Activated CD8-positive, alpha-beta memory T cell treated with anti-CD3 and anti-CD28 coated beads for 24 hours (primary cell): ENCODE measurements around the gene TMEM150B.

Experiments used
- DNase-seq: peaks from one replicate; pipeline ENCODE4 v3.0.0-alpha.2; 2020

Gene TMEM150B, protein sequence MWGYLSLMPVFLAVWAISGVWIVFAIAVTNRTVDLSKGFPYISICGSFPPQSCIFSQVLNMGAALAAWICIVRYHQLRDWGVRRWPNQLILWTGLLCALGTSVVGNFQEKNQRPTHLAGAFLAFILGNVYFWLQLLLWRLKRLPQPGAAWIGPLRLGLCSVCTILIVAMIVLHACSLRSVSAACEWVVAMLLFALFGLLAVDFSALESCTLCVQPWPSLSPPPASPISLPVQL

DNA sequence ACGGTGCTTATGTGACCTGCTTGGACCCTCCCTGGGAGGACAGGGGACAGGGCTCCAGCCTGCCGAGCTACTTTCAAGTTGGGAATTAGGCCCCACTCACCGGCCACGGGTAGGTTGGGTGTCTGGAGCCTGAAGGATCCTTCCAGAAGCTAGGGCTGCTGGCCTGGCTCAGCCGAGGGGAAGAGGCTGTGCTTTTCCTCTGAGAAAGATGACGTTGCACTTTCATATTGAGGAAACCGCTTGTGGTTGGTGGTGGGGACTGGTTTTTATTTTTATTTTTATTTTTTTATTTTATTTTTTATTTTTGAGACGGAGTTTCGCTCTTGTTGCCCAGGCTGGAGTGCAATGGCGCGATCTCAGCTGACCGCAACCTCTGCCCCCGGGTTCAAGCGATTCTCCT lies at the start of gene TMEM150B:
Gene TMEM150B, minus strand, starts transcription at position 170 of the 400 bp plus-strand sequence. CDS start 4,305 bp downstream, outside the sequence.
- no peak for DNase-seq

DNA sequence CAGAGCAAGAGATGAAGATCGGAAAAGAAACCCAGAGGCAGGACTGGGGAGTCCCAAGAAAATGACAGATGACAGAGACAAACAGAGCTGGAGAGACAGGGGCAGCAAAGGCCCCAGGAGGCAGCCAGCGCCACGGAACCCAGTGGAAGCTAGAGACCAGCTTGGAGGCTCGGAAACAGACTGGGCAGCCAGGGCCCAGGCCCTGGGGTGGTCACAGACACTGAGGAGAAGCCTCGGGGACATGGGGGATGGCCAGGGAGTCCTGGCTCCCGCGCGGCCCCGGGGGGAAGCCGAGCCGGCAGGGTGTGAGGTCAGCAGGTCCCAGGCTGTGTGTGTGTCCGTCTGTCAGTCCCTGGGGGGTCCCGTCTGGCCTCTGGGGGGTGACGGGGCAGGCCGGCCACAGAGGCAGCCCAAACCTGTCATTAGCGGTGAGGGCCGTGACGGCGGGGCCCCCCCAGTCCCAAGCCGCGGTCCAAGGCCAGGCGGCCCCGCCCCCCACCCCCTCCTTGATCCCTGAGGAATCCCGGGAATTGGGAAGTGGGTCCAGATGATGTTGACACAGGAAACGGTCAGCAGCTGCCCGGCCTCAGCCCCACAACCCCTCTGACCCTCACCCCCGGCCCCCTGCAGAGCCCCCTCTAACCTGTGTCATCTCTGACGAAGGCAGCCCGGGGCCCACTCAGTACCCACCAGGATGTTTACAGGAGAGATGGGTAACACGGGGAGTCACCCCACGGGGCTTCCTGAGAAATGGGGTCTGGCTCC lies 49.0 kb upstream of the TMEM150B start:
- no peak for DNase-seq

DNA sequence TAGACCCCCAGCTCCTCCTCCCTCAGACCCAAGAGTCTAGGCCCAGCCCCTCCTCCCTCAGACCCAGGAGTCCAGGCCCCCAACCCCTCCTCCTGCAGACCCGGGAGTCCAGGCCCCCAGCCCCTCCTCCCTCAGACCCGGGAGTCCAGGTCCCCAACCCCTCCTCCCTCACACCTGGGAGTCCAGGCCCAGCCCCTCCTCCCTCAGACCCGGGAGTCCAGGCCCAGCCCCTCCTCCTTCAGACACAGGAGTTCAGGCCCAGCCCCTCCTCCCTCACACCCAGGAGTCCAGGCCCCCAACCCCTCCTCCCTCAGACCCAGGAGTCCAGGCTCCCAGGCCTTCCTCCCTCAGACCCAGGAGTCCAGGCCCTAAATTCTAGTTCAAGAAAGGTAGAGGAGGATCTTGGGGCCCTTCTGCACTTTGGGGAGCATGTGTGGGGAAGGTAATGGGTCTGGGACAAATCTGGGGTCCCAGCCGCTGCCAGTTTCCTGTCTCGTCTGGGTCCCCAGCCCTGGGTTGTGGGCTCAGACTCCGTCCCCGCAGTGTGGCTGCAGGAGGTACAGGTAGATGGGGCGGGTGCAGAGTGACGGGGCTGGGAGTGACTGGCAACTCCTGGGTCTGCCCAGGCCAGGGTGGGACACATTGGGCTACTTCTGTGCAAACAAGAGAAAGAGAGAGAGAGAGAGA lies 48.3 kb upstream of the TMEM150B start:
- DNase-seq: no peak

DNA sequence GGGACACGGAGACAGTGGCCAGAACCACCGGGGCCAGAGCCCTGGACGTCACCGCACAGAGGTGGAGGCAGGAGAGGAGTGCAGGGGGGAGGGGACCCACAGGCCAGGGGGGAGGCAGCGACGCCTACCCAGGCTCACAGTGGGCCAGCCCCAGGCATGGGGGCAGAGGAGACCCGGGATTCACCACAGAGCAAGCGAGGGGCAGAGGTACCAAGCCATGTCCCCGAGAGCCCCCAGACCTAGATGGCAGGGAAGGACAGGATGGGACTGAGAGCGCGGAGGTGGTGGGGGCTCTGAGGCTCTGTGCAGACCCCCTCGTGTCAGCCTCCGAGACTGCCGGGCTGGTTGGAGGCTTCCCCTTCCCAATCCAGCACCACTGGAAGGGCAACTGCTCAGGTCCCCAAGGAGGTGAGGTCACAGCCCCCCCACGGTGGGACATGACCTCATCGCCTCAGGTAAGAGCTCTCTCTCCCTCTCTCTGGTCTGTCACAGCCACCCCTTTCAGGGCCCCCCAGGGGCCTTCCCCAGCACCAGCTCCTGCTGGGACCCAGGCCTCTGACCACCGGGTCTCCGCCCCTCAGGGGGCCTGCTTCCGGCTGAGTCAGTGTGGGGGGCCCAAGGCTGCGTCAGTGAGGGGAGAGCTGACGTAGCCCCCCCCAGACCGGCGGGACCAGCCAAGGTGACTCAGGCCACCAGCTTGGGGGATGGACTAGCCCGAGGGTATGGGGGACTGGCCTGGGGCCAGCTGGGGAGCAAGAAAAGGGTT lies 47.4 kb upstream of the TMEM150B start:
- peak; percentile 60 for DNase-seq

DNA sequence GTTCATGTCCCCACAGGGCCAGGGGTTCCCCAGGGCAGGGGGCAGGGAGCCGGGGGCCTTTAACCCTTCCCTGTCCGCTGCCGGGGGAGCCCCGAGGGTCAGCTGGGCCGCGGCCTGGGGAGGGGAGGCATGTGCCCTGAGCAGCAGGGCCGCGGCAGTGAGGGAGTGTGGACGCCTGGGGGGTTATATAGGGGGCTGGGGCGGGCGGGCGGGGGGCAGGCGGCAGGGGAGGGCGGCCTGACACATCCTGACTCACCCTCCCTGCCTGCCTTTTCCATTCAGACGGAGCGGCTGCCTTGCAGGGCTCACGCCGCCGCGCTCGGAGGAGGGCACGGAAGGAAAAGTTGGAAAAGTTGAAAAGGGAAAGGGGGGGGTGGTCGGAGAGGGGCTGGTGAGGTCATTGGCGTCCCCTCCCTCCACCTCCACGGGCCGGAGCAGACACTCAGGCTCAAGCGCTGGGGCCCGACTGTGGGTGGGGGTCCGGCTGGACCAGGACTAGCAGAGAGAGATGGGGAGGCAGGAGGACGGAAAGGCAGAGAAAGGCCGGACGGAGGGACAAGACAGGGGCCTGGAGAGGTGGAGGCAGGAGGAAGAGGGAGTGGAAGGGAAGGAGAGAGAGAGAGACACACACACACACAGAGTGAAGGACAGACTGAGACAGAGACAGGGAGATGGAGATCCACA lies 45.3 kb upstream of the TMEM150B start, which contains the start of gene IL11:
Gene IL11, minus strand, starts transcription at position 159 of the 684 bp plus-strand sequence. Its CDS starts 153 bp downstream, at position 6.
- DNase-seq: no peak

DNA sequence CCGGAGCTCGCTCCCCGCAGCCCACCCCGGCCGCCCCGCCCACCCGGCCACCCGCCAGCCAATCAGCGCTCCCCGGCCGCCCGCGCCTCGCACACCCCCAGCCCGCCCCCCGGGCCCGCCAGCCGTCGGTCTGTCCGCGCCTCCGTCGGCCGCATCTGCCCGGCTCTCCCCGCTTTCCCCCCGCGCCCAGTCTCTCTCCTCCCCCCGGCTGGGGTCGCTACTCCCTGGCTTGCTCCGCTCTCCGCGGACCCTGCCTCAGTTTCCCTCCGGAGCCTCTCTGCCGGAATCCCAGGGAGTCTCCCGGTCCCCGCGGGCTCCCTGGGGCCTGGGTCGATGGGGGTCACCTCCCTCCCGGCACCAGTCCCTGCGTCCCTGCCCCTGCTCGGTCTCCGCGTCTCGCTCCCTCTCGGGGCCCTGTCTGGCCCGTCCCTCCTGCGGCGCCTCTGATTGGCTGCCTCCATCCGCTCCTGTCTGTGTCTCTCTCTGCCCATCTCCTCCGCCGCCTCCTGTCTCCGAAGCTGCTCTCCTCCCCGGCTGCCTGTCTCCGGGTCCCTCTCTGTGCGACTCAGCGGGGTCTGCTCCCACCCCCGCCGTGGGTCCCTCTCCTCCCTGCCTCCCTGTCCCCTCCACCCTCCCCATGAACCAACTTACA lies 44.6 kb upstream of the TMEM150B start:
- peak; percentile 71 for DNase-seq

DNA sequence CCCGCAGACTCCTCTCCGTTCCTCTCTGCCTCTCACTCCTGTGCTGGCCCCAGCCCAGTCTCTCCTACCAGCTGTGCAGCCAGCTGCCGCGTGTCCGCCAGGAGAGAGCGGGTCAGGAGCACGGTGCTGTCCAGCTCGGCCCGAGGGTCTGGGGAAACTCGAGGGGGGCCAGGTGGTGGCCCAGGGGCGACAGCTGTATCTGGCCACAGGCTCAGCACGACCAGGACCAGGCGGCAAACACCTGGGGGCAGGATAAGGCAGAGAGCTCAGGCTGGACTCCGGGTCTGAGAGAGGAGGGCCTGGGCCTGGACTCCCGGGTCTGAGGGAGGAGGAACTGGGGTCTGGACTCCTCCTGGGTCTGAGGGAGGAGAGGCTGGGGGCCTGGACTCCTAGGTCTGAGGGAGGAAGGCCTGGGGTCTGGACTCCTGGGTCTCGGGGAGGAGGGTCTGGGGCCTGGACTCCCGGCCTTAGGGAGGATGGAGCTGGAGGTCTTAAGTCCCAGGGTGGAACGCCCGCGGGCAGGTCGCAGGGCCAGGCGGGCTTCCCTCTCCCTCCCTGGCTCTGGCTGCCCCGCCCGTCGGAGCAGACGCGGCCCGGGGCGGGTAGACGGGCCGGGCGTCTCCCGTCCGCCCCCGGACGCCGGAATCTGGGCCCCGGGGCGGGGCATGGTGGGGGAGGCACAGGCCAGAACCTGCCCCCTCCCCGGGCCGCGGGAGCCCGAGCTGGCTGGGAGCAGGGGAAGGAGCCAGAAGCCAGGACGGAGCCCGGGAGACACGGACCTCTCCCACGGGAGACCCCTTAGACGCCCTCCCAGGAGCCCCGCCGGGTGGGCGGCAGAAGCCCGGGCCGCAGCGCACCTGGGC lies 43.8 kb upstream of the TMEM150B start:
- DNase-seq: peak; percentile 68

DNA sequence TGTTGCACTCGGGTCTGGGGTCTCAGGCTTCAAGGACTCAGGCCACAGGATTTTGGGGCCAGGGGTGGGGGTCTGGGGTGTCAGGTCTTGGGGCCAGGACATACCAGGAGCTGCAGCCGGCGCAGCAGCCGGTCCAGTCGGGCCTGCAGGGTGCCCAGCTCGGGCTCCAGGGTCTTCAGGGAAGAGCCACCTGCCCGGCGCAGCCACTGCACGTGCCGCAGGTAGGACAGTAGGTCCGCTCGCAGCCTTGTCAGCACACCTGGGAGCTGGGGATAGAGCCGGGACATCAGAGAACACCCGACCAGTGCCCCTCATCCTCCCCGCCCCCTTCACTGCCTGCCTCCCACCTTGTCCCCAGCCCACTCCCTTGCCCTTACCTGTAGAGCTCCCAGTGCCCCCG lies 43.0 kb upstream of the TMEM150B start:
- no peak for DNase-seq

DNA sequence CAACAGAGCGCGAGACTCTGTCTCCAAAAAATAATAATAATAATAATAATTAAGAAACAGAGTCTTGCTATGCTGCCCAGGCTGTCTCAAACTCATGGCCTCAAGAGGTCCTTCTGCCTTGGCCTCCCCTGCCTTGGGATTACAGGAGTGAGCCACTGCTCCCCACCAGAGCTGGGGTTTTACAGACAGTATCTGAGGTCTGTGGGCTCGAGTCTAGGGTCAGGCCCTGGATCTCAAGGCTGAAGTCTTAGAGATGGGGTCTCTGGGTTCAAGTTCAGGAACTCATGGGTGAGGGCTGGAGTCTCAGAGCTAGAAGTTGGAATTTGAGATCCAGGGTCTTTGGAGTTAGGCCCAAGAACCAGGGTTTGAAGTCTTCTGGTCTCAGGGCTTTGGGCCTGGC lies 41.6 kb upstream of the TMEM150B start:
- DNase-seq: no peak

DNA sequence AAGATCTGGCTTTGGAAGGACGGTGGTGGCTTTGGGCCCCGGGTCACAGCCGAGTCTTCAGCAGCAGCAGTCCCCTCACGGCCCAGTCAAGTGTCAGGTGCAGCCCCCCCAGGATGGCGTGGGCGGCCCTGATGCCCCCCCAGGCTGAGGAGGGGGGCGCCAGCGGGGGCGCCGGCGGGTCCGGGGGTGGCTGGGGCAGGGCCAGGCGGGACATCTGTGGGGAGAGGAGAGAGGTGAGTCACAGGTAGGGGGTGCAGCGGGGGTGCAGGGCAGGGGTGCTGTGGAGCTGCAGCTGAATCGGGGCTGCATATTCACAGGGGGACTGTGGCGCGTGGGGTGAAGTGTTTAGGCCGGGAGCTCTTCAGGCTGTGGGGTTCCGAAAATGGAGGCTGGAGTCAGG lies 40.8 kb upstream of the TMEM150B start:
- DNase-seq: no peak

DNA sequence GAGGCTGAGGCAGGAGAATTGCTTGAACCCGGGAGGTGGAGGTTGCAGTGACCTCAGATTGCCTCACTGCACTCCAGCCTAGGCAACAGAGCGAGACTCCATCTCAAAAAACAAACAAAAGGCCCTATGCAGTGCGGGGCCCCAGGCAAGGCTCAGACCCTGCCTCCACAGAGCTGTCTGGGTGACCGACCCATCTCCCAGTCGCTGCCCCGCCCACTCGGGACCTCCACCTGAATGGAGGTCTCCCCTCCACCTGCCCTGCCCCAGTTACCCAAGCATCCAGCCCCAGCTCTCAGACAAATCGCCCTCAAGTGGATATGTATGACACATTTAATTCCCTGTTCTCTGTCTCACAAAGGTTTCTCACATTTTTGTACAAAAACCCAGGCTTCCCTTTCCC lies 40.1 kb upstream of the TMEM150B start:
- DNase-seq: no peak

DNA sequence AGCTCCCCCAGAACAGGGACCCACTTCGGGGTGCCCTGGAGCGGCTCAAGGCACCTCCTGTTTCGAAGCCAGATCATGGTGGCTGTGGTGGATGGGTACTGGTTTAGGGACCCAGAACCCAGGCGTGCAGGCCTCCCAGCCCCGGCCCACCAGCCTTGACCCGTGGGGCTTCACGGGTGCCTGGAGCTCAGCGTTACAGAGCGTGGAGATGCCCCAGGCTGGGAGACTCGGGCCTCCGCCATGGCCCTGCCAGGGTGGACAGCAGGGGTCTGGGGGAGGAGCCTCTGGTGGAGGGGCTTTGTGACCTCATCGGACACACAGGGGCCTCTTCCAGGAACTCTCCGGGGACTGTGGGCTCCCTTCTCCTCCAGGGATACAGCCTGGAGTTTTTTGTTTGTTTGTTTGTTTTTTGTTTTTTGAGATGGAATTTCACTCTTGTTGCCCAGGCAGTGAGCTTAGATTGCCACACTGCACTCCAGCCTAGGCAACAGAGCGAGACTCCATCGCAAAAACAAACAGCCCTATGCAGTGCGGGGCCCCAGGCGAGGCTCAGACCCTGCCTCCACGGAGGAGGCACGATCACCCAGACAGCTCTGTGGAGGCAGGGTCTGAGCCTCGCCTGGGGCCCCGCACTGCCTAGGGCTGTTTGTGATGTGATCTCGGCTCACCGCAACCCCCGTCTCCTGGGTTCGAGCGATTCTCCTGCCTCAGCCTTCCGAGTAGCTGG lies 38.0 kb upstream of the TMEM150B start, which contains the start of gene GARIN5B:
Gene GARIN5B, minus strand, starts transcription at position 271 of the 727 bp plus-strand sequence. Its CDS starts 194 bp downstream, at position 77.
- no peak for DNase-seq

DNA sequence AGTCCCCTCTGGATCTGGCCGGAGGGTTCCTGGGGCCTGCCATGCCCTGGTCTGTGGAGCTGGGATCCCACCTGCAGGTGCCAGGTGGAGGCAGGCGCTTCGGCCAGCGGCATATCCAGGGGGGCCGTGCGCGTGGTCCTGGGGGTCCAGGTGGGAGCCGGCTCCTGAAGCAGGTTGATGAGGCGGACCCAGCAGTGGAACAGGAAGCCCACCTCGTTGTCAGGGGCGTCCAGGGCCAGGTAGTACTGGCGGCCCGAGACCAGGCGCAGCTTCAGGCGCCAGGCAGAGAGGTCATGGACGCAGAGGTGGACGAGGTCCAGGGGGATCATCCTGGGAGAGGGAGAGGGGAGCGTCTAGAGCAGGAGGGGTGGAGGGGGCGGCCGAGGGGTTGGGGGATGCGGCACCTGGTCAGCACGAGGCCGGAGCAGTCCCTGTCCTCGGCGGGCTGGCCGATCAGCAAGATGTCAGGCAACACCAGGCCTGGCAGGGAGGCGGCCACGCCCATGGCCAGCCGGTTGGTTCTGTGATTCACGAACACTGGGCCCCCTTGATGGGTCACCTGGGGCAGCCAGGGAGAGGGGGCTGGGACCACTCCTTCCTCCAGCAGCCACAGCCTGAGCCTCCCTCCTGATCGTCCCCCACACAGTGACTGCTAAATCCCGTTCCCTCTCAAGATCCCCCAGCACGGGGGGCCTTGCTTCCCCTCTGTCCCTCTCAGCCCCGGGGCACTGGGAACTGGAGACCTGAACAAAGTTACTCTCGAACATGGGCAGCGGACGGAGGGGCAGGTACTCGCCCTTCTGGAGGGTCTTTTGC lies 37.2 kb upstream of the TMEM150B start:
- no peak for DNase-seq

DNA sequence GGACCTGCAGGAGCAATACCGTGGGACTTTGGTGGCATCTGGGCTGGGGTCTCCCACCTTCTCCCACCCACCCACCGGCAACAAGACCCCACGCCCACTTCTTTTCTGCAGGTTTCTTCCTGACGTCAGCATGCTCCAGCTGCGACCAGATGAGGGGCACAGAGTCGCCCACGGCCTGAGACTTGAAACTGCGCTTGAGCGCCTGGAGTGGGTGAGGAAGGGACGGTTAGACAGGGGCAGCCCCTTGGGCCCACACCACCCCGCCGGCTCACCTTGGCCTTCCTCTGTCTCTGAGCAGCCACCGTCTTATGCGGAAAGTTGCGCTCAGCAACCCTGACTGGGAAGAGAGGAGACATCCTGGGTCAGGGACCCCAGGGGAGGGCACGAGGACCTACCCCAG lies 35.8 kb upstream of the TMEM150B start:
- DNase-seq: no peak

DNA sequence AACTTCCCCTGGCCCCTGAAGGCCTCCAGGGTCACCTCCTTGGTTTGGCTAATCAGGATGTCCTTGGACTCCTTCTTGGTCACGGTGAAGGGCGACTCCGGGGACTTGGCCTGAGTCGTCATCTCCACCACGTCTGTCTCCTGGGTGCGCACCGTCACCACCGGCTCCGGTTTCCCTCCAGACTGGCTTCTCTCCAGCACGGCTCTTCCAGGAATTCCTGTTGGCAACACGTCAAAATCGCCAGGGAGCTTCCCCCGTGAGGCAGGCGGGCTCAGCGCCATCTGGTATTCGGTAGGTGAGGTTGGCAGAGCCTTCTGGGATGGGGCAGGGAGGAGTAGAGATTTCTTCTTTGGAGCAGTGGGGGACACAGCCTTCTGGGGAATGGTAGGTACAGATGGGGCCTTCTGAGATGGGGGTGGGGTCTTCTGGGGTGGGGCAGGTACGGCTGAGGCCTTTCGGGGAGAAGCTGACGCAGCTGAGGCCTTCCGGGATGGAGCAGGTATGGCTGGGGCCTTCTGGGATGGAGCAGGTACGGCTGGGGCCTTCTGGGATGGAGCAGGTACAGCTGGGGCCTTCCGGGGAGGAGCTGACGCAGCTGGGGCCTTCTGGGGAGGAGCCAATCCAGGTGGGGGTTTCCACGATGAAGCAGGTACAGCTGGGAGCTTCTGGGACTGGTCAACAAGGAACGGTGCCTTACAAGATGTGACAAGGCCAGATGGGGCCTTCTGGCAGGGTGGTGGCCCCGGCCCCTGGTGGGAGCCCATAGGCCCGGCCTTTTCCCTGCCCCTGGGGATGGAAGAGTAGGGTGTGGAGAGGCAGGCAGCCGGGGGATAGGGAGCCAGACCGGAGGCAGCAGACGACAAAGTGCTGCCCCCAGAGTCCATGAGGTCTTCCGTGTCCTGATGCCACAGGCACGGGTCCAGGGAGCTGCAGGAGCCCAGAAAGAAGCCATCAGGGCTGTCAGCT lies 34.1 kb upstream of the TMEM150B start:
- DNase-seq: no peak

DNA sequence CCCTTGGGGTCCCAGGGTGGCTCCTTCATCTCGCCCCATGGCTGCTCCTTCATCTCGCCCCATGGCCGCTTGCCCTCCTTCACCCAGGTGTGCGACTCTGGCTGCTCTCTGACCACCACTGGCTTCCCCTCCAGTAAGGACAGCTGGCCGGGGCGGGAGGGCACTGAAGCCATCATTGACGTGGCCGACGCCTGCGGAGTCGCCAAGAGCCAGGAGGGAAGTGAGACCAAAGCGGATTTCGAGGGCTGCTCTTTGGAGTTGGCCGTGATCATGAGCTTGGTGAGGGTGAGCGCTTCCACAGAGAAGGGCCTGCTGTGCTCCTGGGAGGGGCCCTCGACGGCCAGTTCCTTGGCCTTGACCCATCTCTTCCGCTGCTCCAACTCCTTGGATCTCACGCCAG lies 33.4 kb upstream of the TMEM150B start:
- no peak for DNase-seq

DNA sequence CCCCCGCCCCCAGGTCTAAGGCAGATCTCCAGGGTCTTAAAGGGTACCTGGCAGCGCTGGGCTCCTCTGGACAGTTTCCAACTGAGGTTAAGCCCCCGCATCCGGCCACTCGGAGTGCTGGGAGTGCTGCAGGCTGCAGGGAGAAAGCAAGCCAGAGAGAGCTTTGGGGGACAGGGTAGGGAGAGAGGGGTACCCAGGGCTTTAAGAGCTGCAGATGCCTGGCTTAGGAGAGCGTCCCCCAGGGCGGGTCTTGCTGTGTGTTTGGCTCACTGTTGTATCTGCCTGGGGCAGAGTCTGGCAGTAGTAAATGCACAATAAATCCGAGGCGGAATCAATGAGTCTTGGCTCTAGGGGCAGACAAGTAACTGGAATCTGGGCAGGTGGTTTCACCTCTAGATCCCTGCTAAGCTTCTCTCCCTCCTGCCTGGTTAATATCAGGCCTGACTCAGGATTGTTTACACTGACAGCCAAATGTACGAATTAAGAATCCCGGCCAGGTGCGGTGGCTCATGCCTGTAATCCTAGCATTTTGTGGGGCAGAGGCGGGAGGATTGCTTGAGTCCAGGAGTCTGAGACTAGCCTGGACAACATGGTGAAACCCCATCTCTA lies 30.2 kb upstream of the TMEM150B start:
- no peak for DNase-seq
